ENCODE measurements around the gene FMN1. TPM values are rescaled to one million over a fixed set of nuclear protein-coding genes. Genes with fewer than 3 reads are reported as not detected.

Gene FMN1
- total RNA-seq, 1 experiment from 2014 or later, result 0.37 TPM

DNA sequence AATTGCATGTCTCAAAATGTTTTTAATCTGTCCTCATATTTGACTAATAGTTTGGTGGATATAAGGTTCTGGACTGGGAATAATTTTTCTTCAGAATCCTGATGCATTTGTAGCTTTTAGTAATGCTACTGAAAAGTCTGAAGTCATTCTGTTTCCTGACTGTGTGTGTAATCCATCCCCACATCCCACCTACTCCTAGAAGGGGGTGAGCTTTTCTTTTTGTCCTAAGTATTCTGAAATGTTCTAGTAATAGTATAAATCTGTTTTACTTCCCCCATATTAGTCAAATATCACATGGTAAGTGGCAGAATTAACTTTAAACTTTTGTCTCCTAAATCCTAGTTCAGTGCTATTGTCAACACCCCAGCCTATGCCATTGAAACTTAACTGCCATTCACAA is 313.9 kb downstream of the FMN1 start:
- Histone ChIP-seq H3K27me3 (replicated peaks; ENCODE audit: insufficient read depth, low read depth, low read length, poor library complexity) (no peaks in the 10 kb centered on the region), H3K4me3 (ENCODE audit: low read depth, low read length, poor library complexity, severe bottlenecking) (no peak overlapping the region), H3K27ac (ENCODE audit: low read depth, low read length, poor library complexity, severe bottlenecking) (no peak overlapping the region), H3K9me3 (ENCODE audit: low read depth, low read length, poor library complexity, severe bottlenecking) (no peaks in the 10 kb centered on the region), H3K36me3 (ENCODE audit: insufficient read depth, low read length, poor library complexity, severe bottlenecking) (no peaks in the 10 kb centered on the region), H3K4me1 (ENCODE audit: insufficient read depth, low read length, poor library complexity, severe bottlenecking) (no peaks in the 10 kb centered on the region)
- no peak for DNase-seq (ENCODE audit: low spot score)
- CTCF ChIA-PET, result no interaction called here
- no TSS peak for BruUV-seq (replicated peaks)
- intact Hi-C loops (cut with micrococcal nuclease; ENCODE audit: unreplicated experiment), result no loop called here
- TF ChIP-seq EZH2 (IDR thresholded peaks at IDR 0.05; ENCODE audit: borderline replicate concordance, low read depth, low read length, poor library complexity, severe bottlenecking), result no peak
- TF ChIP-seq, protein P1, sequence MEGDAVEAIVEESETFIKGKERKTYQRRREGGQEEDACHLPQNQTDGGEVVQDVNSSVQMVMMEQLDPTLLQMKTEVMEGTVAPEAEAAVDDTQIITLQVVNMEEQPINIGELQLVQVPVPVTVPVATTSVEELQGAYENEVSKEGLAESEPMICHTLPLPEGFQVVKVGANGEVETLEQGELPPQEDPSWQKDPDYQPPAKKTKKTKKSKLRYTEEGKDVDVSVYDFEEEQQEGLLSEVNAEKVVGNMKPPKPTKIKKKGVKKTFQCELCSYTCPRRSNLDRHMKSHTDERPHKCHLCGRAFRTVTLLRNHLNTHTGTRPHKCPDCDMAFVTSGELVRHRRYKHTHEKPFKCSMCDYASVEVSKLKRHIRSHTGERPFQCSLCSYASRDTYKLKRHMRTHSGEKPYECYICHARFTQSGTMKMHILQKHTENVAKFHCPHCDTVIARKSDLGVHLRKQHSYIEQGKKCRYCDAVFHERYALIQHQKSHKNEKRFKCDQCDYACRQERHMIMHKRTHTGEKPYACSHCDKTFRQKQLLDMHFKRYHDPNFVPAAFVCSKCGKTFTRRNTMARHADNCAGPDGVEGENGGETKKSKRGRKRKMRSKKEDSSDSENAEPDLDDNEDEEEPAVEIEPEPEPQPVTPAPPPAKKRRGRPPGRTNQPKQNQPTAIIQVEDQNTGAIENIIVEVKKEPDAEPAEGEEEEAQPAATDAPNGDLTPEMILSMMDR (conservative IDR thresholded peaks at IDR 0.05; ENCODE audit: low read depth, low read length), result no peak
- POLR2A ChIA-PET (ENCODE audit: low non-redundant PET), result no interaction called here

DNA sequence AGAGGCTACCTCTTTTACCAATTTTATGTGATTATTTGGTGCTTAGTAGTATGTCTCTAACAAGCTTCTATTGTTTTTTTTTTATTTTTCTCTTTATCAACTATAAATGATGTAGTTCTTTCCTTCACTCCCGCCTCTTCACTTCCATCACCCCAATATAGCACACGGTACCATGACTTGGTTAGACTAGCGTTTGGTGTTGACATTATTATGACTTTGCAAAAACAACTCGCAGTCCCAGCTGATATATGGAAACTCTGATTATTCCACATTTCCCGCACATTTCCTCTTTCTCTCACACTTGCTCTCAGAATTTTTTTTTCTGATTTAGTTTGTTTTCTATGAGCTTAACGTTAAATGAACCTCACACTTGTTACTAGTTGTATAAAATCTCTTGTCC is 314.5 kb downstream of the FMN1 start:
- TF ChIP-seq EZH2 (IDR thresholded peaks at IDR 0.05; ENCODE audit: borderline replicate concordance, low read depth, low read length, poor library complexity, severe bottlenecking), result no peak
- TF ChIP-seq, protein P1 (conservative IDR thresholded peaks at IDR 0.05; ENCODE audit: low read depth, low read length), result no peak
- ChIA-PET POLR2A (ENCODE audit: low non-redundant PET) (no interaction called here), CTCF (no interaction called here)
- Histone ChIP-seq H3K36me3 (ENCODE audit: insufficient read depth, low read length, poor library complexity, severe bottlenecking) (no peaks in the 10 kb centered on the region), H3K27me3 (replicated peaks; ENCODE audit: insufficient read depth, low read depth, low read length, poor library complexity) (no peaks in the 10 kb centered on the region), H3K9me3 (ENCODE audit: low read depth, low read length, poor library complexity, severe bottlenecking) (no peaks in the 10 kb centered on the region), H3K27ac (ENCODE audit: low read depth, low read length, poor library complexity, severe bottlenecking) (no peak overlapping the region), H3K4me1 (ENCODE audit: insufficient read depth, low read length, poor library complexity, severe bottlenecking) (no peaks in the 10 kb centered on the region), H3K4me3 (ENCODE audit: low read depth, low read length, poor library complexity, severe bottlenecking) (no peak overlapping the region)
- no peak for DNase-seq (ENCODE audit: low spot score)
- no TSS peak for BruUV-seq (replicated peaks)
- intact Hi-C loops (cut with micrococcal nuclease; ENCODE audit: unreplicated experiment), result no loop called here

DNA sequence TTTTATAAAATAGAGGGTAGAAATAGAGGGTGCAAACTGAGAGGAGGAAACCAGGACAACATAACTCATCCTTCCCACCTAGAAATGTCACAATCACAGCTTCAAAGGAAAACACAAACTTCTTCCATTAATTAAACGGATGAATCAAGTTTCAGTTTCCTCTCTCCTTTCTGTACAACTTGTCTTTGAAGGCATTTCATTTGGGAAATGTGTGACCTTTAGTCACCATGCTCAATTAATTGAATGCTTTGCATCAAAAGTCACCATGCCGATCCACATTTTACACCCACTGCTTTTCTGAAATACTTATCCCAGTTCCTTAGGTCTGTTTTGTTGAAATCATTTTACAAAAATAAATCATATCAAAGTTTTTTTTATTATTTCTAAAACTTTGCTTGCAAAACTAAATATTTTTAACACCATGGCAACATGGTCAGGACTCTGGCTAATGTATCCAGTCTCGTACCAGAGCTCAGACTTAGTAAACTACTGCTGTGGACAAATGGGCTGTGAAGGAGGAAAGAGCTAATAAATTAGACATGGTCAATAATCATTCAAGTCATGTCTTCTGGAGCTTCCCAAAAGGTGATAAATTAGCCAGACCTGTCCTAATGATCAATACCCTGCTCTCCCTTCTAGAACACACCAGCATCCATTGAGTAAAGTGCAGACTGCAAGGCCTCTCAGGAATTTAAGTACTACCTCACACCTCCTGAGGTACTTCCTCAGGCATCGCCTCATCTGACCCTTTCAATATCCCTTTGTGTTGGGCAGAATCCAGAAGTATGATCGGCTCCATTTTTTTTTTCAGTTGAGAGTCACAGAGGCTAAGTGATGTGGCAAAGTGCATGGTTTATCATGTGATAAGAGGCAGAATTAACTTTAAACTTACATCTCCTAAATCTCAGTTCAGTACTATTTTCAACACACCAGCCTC is 315.4 kb downstream of the FMN1 start:
- no peaks in the 10 kb centered on the region for H3K36me3 ChIP-seq (ENCODE audit: insufficient read depth, low read length, poor library complexity, severe bottlenecking)
- CTCF ChIA-PET, result no interaction called here

More for the DNA sequence above, 315.4 kb downstream of the FMN1 start:
- POLR2A ChIA-PET (ENCODE audit: low non-redundant PET), result no interaction called here
- H3K4me3 ChIP-seq (ENCODE audit: low read depth, low read length, poor library complexity, severe bottlenecking), result no peak overlapping the region
- DNase-seq (ENCODE audit: low spot score), result no peak
- no peaks in the 10 kb centered on the region for H3K4me1 ChIP-seq (ENCODE audit: insufficient read depth, low read length, poor library complexity, severe bottlenecking)
- no TSS peak for BruUV-seq (replicated peaks)
- H3K27me3 ChIP-seq (replicated peaks; ENCODE audit: insufficient read depth, low read depth, low read length, poor library complexity), result no peaks in the 10 kb centered on the region
- no peaks in the 10 kb centered on the region for H3K9me3 ChIP-seq (ENCODE audit: low read depth, low read length, poor library complexity, severe bottlenecking)
- TF ChIP-seq, protein P1 (conservative IDR thresholded peaks at IDR 0.05; ENCODE audit: low read depth, low read length), result no peak
- no peak for TF ChIP-seq EZH2 (IDR thresholded peaks at IDR 0.05; ENCODE audit: borderline replicate concordance, low read depth, low read length, poor library complexity, severe bottlenecking)
- no peak overlapping the region for H3K27ac ChIP-seq (ENCODE audit: low read depth, low read length, poor library complexity, severe bottlenecking)
- intact Hi-C loops (cut with micrococcal nuclease; ENCODE audit: unreplicated experiment), result no loop called here

Measured in A673 (cell line).